ENCODE measurements around the gene CCDC149. TPM values are rescaled to one million over a fixed set of nuclear protein-coding genes. Genes with fewer than 3 reads are reported as not detected.

Gene CCDC149
- total and polyA plus RNA-seq, 2 of the 13 experiments (the other 11 are each of a cell fraction or from before 2014, with no cell fraction given), result 0.44 to 0.95 TPM

DNA sequence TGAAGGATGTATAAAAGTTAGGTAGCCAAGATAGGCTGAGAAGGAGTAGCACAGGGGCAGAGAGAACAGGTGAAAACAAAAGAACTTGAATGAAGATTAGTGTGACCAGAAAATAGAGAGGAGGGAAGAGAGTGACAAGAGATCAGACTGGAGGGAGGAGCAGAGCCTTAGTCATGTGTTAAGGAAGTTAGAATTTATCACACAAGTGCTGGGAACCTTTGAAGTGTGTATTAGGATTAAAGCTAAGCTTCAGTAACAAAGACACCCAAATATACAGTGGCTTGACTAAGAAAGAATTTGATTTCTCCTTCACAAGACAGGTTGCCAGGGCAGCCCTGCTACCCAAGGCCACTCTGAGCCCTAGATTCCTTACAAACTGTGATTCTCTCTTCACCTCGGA lies 10.7 kb upstream of the CCDC149 start:
- H3K79me2 ChIP-seq (ENCODE audit: insufficient read depth, low read length), result no peaks in the 10 kb centered on the region
- H3K9ac ChIP-seq (ENCODE audit: insufficient read depth, low read depth, low read length), result no peak overlapping the region
- ATAC-seq (no peak), DNase-seq (ENCODE audit: low spot score) (no peak), FAIRE-seq (no peak)
- H3K4me3 ChIP-seq (replicated peaks in 1 of 3; ENCODE audit: insufficient read depth in 1 of 3, low read depth in 2 of 3, low read length in 3 of 3), result no peak overlapping the region
- no peaks in the 10 kb centered on the region for H3K36me3 ChIP-seq (replicated peaks in 1 of 2; ENCODE audit: control insufficient read depth in 1 of 2, insufficient read depth in 2 of 2, low read length in 2 of 2)
- WGBS (ENCODE audit: low lambda C conversion rate), result 0% methylated on average over 1 of the region's 1 CpG
- peaks cover 9% of the 10 kb centered on the region; the same call in 1 of the 2 replicates for H3K9me3 ChIP-seq (ENCODE audit: low read length)
- peaks cover 0 to 5% of the 10 kb centered on the region in 2 experiments; a peak in 2 of 5 replicates for H3K27me3 ChIP-seq (ENCODE audit: control insufficient read depth in 1 of 2, insufficient read depth in 2 of 2, low read length in 2 of 2)
- ChIA-PET POLR2A (no interaction called here), CTCF (ENCODE audit: low intra/inter-chr PET ratio, low total read pairs) (no interaction called here)
- intact Hi-C loops (cut with micrococcal nuclease; ENCODE audit: unreplicated experiment), result no loop called here
- H3K4me2 ChIP-seq (ENCODE audit: low read depth, low read length), result no peak overlapping the region
- no peaks in the 10 kb centered on the region for H4K20me1 ChIP-seq (ENCODE audit: insufficient read depth, low read length)
- in situ Hi-C loops (cut with HindIII; ENCODE audit: extremely low pct_ligation_motif_present, low pct_unique_long_range_greater_than_20kb), result no loop called here
- no TSS peak for BruUV-seq (replicated peaks)
- H2AFZ ChIP-seq (ENCODE audit: low read length), result no peak overlapping the region
- no peak for TF ChIP-seq ZNF549 (CRISPR knock-in tag; IDR thresholded peaks at IDR 0.05)
- TF ChIP-seq RFX3 (CRISPR knock-in tag; IDR thresholded peaks at IDR 0.05), result no peak
- H3K4me1 ChIP-seq (ENCODE audit: insufficient read depth, low read length), result no peaks in the 10 kb centered on the region
- H3K27ac ChIP-seq (ENCODE audit: extremely low read length, insufficient read depth, low read length), result no peak overlapping the region

DNA sequence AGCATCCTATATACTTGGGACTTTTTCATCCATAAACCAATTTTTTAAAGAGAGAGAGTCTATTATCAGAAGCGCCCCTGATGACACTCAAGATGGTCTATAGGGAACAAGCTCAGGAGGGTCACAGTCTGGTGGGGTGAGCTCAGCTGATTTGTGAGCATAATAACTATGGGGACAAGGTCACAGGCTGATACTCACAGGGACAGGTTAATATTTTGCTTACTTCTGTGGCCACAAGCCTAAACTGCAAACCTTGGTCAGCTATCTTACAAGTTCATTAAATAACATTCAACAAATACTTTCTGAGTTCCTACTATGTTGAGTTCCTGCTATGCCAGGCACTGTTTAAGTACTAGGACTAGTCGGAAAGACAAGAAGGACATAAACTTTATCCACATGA lies 10.2 kb upstream of the CCDC149 start:
- in situ Hi-C loops (cut with HindIII; ENCODE audit: extremely low pct_ligation_motif_present, low pct_unique_long_range_greater_than_20kb), result no loop called here
- ATAC-seq, result no peak
- TF ChIP-seq PHF8 (CRISPR knock-in tag; IDR thresholded peaks at IDR 0.05) (no peak), TBX2 (CRISPR knock-in tag; IDR thresholded peaks at IDR 0.05; ENCODE audit: borderline replicate concordance) (no peak), FOXK1 (CRISPR knock-in tag; IDR thresholded peaks at IDR 0.05; ENCODE audit: borderline replicate concordance, low read depth) (no peak), SCMH1 (CRISPR knock-in tag; IDR thresholded peaks at IDR 0.05; ENCODE audit: borderline replicate concordance) (no peak), ZNF142 (CRISPR knock-in tag; IDR thresholded peaks at IDR 0.05) (no peak)
- TF ChIP-seq, protein P1, sequence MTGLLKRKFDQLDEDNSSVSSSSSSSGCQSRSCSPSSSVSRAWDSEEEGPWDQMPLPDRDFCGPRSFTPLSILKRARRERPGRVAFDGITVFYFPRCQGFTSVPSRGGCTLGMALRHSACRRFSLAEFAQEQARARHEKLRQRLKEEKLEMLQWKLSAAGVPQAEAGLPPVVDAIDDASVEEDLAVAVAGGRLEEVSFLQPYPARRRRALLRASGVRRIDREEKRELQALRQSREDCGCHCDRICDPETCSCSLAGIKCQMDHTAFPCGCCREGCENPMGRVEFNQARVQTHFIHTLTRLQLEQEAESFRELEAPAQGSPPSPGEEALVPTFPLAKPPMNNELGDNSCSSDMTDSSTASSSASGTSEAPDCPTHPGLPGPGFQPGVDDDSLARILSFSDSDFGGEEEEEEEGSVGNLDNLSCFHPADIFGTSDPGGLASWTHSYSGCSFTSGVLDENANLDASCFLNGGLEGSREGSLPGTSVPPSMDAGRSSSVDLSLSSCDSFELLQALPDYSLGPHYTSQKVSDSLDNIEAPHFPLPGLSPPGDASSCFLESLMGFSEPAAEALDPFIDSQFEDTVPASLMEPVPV (CRISPR knock-in tag; IDR thresholded peaks at IDR 0.05), result no peak
- TF ChIP-seq, protein P2, sequence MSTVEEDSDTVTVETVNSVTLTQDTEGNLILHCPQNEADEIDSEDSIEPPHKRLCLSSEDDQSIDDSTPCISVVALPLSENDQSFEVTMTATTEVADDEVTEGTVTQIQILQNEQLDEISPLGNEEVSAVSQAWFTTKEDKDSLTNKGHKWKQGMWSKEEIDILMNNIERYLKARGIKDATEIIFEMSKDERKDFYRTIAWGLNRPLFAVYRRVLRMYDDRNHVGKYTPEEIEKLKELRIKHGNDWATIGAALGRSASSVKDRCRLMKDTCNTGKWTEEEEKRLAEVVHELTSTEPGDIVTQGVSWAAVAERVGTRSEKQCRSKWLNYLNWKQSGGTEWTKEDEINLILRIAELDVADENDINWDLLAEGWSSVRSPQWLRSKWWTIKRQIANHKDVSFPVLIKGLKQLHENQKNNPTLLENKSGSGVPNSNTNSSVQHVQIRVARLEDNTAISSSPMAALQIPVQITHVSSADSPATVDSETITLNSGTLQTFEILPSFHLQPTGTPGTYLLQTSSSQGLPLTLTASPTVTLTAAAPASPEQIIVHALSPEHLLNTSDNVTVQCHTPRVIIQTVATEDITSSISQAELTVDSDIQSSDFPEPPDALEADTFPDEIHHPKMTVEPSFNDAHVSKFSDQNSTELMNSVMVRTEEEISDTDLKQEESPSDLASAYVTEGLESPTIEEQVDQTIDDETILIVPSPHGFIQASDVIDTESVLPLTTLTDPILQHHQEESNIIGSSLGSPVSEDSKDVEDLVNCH (CRISPR knock-in tag; IDR thresholded peaks at IDR 0.05), result no peak

More for the DNA sequence above, 10.2 kb upstream of the CCDC149 start:
- intact Hi-C loops (cut with micrococcal nuclease; ENCODE audit: unreplicated experiment), result no loop called here
- Histone ChIP-seq H3K36me3 (replicated peaks in 1 of 2; ENCODE audit: control insufficient read depth in 1 of 2, insufficient read depth in 2 of 2, low read length in 2 of 2) (no peaks in the 10 kb centered on the region), H3K9me3 (ENCODE audit: low read length) (peaks cover 9% of the 10 kb centered on the region; the same call in 1 of the 2 replicates), H4K20me1 (ENCODE audit: insufficient read depth, low read length) (no peaks in the 10 kb centered on the region), H2AFZ (ENCODE audit: low read length) (no peak overlapping the region), H3K27me3 (ENCODE audit: control insufficient read depth in 1 of 2, insufficient read depth in 2 of 2, low read length in 2 of 2) (no peaks in the 10 kb centered on the region; a peak in 1 of 5 replicates), H3K9ac (ENCODE audit: insufficient read depth, low read depth, low read length) (no peak overlapping the region), H3K27ac (ENCODE audit: extremely low read length, insufficient read depth, low read length) (no peak overlapping the region), H3K79me2 (ENCODE audit: insufficient read depth, low read length) (no peaks in the 10 kb centered on the region), H3K4me1 (ENCODE audit: insufficient read depth, low read length) (no peaks in the 10 kb centered on the region), H3K4me3 (replicated peaks in 1 of 3; ENCODE audit: insufficient read depth in 1 of 3, low read depth in 2 of 3, low read length in 3 of 3) (no peak overlapping the region), H3K4me2 (ENCODE audit: low read depth, low read length) (no peak overlapping the region)
- CTCF ChIA-PET (ENCODE audit: low intra/inter-chr PET ratio, low total read pairs), result no interaction called here
- 48% methylated on average over 2 of the region's 2 CpGs for WGBS (ENCODE audit: low lambda C conversion rate)
- FAIRE-seq (no peak), DNase-seq (ENCODE audit: low spot score) (no peak)
- BruUV-seq (replicated peaks), result no TSS peak
- POLR2A ChIA-PET, result no interaction called here

Data from HepG2 (cell line).